GM18951 (cell line): ENCODE measurements around the gene ZNF23.
A peak's percentile ranks its signal among the peaks of the same experiment; 100 is the strongest.
"Not testable (repeated sequence)": the region's sequence is repeated elsewhere in the genome, so short reads cannot be mapped to it uniquely, and the experiment has no call there.

Experiments
- POLR2A ChIP-seq: IDR thresholded peaks from 4 replicates; pipeline ENCODE4 v1.6.1; 2011; ENCODE audit warnings: mild to moderate bottlenecking; ENCODE audit not compliant: insufficient read length, insufficient read depth; ENCODE audit errors: extremely low read depth
- in situ Hi-C: fragments of 300-500 bp; cut with MboI; formaldehyde crosslinking; loops from one replicate; pipeline ENCODE4 v1.12.0; 2022; ENCODE audit warnings: low sequenced_read_pairs, mixed read lengths, inconsistent platforms; ENCODE audit not compliant: unreplicated experiment

ZNF23 gene

DNA sequence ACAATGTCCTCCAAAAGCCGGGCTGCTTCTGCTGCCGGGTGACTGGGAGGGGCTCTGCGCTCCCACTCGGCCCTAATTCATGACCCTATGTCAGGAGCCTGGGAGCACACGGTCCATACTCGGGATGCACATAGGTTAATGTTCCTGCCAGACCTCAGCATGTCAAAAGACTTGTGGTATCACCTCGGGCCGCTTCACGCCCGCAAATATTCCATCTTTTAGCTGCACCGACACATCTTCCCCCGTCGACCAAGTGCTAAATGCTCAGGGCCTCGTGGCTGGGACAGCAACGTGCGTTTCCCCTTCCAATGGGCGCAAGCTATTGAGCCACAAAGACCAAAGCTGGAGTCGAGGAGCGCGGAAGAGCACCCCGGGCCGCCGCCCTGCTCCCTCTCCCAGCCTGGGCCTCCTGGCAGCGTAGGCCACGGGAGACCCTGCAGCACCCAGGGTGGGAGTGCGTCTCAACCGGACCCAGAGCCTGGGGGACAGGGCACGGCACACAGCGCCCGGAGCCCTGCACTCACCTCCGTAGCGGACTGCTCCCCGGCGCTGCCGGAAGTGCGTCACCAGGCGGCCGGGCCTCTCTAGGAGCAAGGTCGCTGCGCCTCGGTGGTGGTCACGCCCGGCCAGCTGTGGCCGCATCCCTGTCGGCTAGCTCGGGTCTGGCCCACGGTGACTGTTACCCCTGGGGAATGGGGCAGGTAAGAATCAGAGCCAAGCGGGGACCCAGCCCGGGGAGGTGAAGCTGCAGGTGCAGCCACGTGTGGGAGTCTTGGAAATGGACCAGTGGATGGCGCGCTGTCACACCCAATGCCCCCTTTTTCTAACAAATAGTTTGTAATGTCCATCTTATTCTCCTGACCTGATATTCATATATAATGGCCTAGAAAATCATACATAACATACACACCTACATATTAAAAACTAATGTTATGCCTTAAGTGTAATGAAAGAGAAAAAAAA, at the start of gene ZNF23:
Gene ZNF23 (minus strand): TSS at position 562 of the 963 bp plus-strand sequence. CDS start 5,451 bp downstream, outside the sequence.
- in situ Hi-C loops, result no loop called here
- peak; percentile 97 for TF ChIP-seq POLR2A

DNA sequence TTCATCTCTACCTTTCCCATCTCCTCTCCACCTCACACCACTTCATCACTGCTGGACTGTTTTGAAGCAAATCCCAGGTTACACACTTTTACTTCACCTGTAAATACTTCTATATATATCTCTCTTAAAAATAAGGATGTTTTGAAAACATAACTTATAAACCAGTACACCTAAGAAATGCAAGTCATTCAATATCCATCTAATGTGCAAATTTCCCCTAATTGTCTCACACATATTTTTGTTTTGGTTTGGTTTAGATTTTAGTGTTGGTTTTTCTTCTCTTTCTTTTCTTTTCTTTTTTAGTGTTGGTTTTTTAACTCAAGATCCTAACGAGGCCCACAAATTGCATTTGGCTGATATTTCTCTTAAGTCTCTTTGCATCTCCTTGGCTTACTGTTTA, 45.0 kb upstream of the ZNF23 start:
- in situ Hi-C loops, result no loop called here
- TF ChIP-seq POLR2A, result no peak

DNA sequence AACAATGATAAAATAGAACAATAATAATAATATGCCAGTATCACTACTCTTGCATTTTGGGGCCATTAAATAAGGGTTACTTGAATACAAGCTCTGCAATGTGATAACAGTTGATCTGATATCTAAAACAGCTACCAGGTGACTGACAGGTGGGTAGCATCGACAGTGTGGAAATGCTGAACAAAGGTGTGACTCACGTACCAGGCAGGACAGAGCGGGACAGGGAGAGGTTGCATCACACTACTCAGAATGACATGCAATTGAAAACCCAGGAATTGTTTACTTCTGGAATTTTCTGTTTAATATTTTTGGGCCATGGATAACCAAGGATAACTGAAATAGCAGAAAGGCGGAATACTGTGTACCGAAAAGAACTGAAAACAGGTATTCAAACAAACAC, 42.9 kb upstream of the ZNF23 start:
- in situ Hi-C loops, result no loop called here
- no peak for TF ChIP-seq POLR2A

DNA sequence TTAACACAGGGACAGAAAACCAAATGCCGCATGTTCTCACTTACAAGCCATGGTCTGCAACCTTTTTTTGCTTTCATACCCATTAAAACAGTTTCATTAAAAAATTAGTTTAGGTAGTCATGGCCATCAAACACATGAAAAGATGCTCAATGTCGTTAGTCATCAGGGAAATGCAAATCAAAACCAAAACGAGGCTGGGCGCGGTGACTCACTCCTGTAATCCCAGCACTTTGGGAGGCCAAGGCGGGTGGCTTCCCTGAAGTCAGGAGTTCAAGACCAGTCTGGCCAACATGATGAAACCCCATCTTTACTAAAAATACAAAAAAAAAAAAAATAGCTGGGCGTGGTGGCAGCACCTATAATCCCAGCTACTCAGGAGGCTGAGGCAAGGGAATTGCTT, 42.0 kb upstream of the ZNF23 start:
- in situ Hi-C loops, result not testable (repeated sequence)

DNA sequence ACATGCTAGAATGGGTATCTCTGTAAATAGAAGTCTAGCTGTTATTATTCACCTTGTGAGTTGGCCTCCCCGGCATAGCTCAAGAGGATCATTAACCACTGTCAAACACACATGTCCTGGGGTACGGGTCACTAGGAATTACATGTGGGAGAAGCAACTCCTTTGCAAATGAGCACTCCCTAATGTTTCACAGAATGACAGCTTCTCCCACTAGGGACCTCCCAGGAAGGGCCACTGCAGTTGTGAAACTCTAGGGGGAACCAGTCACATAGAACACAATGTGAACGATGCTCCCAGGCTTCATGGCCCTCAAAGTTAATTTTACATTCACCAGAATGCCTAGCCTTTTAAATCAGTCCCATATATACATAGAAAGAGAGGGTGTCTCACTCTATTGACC, 39.5 kb upstream of the ZNF23 start:
- TF ChIP-seq POLR2A, result no peak
- in situ Hi-C loops, result no loop called here

DNA sequence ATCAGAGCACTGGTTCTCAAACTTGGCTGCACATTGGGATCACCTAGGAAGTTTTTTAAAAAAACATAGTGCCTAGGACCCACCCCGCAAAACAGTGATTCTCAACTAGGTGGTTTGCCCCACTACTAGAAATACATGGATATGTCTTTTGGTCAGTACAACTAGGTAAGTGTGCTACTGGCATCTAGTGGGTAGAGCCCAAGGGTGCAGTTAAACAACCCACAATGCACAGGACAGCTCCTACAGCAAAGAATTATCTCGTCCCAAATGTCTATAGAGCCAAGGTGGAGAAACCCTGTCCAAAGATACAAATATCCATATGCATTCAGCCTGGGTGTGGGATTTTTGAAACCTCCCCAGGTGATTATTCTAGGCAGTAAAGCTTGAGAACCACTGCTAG, 38.9 kb upstream of the ZNF23 start:
- TF ChIP-seq POLR2A, result no peak
- in situ Hi-C loops, result no loop called here

- TF ChIP-seq POLR2A, result no peak
- in situ Hi-C loops, result loop anchor here (5.0 kb wide), 1 partner anchor 83 kb away; no protein-coding TSS in a partner anchor
Measured at GRCh38 chr16:71499775-71500364, 37.8 kb upstream of the ZNF23 start.

- no peak for TF ChIP-seq POLR2A
- in situ Hi-C loops, result loop anchor here (5.0 kb wide), 1 partner anchor 81 kb away; no protein-coding TSS in a partner anchor
Measured at GRCh38 chr16:71498031-71498430, 36.0 kb upstream of the ZNF23 start.

DNA sequence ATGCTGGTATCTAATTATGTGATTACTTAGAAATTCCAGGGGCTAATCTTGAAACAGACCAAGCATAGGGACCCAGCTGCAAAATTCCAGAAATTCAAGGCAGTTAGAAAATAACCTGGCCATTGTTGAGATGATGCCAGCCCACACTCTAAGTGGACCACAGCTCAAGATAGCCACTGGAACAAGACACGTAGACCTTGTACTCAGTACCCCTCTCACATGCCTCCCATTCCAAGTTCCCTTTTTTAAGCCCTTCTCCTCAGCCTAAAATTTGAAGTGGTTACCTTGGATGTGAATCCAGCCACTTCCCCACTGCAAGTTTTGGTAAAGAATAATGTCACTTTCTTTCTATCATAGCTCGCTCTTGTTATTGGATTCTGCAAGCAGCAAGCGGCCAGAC, 31.2 kb upstream of the ZNF23 start:
- no peak for TF ChIP-seq POLR2A
- in situ Hi-C loops, result no loop called here

- TF ChIP-seq POLR2A, result no peak
- in situ Hi-C loops, result no loop called here
Measured at GRCh38 chr16:71492786-71493185, 30.7 kb upstream of the ZNF23 start.

DNA sequence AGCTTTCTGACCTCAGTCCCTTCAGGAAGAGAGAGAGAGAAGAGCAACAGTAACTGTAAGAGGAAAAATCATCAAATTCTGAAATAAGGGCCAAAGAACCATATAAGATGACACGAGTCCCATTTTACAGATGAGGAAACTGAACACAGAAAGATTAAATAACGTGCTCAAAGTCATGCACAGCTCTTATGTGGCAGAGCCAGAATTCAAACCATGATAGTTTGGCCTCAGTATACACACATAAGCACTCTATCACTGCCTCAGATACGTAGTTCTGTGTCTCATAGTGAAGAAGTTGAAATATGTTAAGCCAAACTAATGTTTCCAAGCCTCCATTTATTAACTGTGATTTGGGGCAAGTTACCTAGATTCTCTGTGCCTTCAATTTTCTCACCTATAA, 29.0 kb upstream of the ZNF23 start:
- no peak for TF ChIP-seq POLR2A
- in situ Hi-C loops, result no loop called here

DNA sequence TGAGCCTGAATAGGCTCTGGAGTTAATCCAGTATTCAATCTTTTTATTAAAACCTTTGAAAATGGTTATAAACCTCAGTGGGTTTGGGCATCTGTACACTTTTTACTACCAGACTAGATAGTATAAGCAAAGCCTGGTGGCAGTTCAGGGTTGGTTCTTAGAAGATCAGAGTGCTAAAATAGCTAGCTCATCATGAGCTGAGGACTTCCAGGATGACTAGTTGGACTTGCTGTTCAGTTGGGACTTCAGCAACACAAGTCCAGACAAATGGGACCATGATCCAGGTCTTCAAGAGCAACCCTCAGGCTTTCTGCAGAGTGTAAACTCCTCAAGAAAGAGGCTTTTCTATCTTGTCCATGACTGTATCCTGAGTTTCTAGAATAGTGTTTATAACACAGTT, 28.3 kb upstream of the ZNF23 start:
- in situ Hi-C loops, result no loop called here
- no peak for TF ChIP-seq POLR2A

- in situ Hi-C loops, result no loop called here
- no peak for TF ChIP-seq POLR2A
Measured at GRCh38 chr16:71489122-71489521, 27.1 kb upstream of the ZNF23 start, which contains the start of gene ZNF19. Gene ZNF19, minus strand, starts transcription at chr16:71489324. Its CDS starts 7,210 bp downstream, at chr16:71482114.
